ENCODE results near the gene TRMT61B.

DNA sequence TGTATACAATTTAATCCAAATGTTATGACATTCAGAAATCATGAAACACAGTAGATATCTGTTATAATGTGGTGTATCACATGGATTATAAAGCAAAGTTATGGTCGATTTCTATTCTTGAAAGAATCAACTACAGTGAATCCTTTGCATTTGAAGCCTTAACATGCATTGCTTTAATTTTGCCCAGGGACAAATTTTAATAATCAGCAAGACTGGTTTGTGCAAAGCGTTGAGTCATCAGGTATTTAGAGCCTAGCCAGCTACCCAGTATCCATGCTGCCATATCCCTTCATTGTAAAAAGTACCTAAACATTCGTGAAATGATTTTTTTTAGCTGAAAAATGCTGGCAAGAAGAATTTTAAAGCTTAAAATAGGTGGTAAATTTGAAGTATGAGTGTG is 68.4 kb downstream of the TRMT61B start:
- TF ChIP-seq, protein P1, sequence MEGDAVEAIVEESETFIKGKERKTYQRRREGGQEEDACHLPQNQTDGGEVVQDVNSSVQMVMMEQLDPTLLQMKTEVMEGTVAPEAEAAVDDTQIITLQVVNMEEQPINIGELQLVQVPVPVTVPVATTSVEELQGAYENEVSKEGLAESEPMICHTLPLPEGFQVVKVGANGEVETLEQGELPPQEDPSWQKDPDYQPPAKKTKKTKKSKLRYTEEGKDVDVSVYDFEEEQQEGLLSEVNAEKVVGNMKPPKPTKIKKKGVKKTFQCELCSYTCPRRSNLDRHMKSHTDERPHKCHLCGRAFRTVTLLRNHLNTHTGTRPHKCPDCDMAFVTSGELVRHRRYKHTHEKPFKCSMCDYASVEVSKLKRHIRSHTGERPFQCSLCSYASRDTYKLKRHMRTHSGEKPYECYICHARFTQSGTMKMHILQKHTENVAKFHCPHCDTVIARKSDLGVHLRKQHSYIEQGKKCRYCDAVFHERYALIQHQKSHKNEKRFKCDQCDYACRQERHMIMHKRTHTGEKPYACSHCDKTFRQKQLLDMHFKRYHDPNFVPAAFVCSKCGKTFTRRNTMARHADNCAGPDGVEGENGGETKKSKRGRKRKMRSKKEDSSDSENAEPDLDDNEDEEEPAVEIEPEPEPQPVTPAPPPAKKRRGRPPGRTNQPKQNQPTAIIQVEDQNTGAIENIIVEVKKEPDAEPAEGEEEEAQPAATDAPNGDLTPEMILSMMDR (conservative IDR thresholded peaks at IDR 0.05 in 1 of 2, IDR thresholded peaks at IDR 0.05 in 1 of 2; ENCODE audit: low read depth in 1 of 2, low read length in 2 of 2): no peak
- TF ChIP-seq EZH2 (IDR thresholded peaks at IDR 0.05; ENCODE audit: low read length, missing control alignments): no peak
